ENCODE data around the gene TUT4.

TUT4 gene

DNA sequence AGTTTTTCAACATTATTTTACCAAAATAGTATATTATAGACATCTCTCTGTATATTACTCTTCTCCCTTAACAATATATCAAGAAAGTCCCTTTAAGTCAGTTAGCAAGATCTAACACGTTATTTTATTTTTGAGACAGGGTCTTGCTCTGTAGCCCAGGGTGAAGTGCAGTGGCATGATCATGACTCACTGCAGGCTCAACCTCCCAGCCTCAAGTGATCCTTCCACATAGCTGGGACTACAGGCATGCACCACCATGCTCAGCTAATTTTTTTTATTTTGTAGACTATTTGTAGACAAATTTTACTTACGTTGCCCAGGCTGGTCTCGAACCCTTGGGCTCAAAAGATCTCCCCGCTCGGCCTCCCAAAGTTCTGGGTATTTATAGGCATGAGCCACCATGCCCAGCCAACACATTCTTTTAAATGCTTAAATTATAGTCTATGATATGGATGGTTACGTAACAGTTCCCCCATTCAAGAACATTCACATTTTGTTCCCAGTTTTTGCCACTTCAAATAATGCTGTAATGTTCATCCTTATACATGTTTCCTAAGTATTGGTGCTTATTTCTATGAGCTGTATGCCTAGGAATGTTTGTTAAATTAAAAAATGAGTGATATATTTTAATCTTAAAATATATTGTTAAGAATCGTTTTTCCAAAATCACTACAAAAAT, 70.4 kb downstream of the TUT4 start:
- Histone ChIP-seq H3K4me3 (ENCODE audit: low read depth, low read length, poor library complexity, severe bottlenecking) (no peak overlapping the region), H3K4me2 (ENCODE audit: low read length) (no peak overlapping the region), H3K9ac (ENCODE audit: low read length) (no peak overlapping the region), H3K9me2 (ENCODE audit: low read depth, low read length) (no peaks in the 10 kb centered on the region), H3F3A (ENCODE audit: insufficient read depth, low read length) (no peaks in the 10 kb centered on the region), H3K27me3 (ENCODE audit: insufficient read depth, low read length) (no peaks in the 10 kb centered on the region), H3K36me3 (ENCODE audit: insufficient read depth, low read length) (peaks cover 45% of the 10 kb centered on the region), H3K9me3 (ENCODE audit: low read length) (no peaks in the 10 kb centered on the region), H3K79me2 (ENCODE audit: insufficient read depth, low read length) (no peaks in the 10 kb centered on the region), H3K4me1 (ENCODE audit: insufficient read depth, low read length, severe bottlenecking) (no peaks in the 10 kb centered on the region), H3K27ac (ENCODE audit: low read depth, low read length, poor library complexity, severe bottlenecking) (no peak overlapping the region), H2AFZ (ENCODE audit: low read length) (no peak overlapping the region), H4K20me1 (ENCODE audit: insufficient read depth, low read length) (no peaks in the 10 kb centered on the region)
- TF ChIP-seq, protein P1, sequence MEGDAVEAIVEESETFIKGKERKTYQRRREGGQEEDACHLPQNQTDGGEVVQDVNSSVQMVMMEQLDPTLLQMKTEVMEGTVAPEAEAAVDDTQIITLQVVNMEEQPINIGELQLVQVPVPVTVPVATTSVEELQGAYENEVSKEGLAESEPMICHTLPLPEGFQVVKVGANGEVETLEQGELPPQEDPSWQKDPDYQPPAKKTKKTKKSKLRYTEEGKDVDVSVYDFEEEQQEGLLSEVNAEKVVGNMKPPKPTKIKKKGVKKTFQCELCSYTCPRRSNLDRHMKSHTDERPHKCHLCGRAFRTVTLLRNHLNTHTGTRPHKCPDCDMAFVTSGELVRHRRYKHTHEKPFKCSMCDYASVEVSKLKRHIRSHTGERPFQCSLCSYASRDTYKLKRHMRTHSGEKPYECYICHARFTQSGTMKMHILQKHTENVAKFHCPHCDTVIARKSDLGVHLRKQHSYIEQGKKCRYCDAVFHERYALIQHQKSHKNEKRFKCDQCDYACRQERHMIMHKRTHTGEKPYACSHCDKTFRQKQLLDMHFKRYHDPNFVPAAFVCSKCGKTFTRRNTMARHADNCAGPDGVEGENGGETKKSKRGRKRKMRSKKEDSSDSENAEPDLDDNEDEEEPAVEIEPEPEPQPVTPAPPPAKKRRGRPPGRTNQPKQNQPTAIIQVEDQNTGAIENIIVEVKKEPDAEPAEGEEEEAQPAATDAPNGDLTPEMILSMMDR (IDR thresholded peaks at IDR 0.05; ENCODE audit: low read length) = no peak
- no peak for TF ChIP-seq EZH2 (IDR thresholded peaks at IDR 0.05; ENCODE audit: borderline replicate concordance, low read length)

DNA sequence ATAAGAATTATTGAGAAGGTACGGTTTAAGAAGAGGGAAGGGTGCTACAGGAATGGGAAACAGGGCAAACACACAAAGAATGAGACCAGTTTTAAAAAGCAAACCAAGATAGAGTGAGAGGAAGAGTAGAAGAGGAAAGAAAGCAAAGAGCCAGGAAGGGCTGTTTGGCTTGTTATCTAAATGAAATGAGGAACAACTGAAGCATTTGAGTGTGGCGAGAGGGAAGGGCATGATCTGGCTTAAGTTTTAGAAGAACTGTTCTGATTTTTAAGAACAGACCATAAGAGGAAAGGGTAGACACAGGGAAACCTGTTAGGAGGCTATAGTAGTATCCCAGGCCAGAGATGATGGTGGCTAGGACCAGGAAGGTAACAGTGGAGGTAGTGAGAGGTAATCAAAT, 73.8 kb downstream of the TUT4 start:
- Histone ChIP-seq H3K4me2 (ENCODE audit: low read length) (no peak overlapping the region), H3K9me3 (ENCODE audit: low read length) (no peaks in the 10 kb centered on the region), H2AFZ (ENCODE audit: low read length) (no peak overlapping the region), H3K36me3 (ENCODE audit: insufficient read depth, low read length) (peaks cover 50% of the 10 kb centered on the region), H3K4me3 (ENCODE audit: low read depth, low read length, poor library complexity, severe bottlenecking) (no peak overlapping the region), H4K20me1 (ENCODE audit: insufficient read depth, low read length) (no peaks in the 10 kb centered on the region), H3K27me3 (ENCODE audit: insufficient read depth, low read length) (no peaks in the 10 kb centered on the region), H3K9ac (ENCODE audit: low read length) (no peak overlapping the region), H3K79me2 (ENCODE audit: insufficient read depth, low read length) (no peaks in the 10 kb centered on the region), H3K27ac (ENCODE audit: low read depth, low read length, poor library complexity, severe bottlenecking) (no peak overlapping the region), H3K4me1 (ENCODE audit: insufficient read depth, low read length, severe bottlenecking) (no peaks in the 10 kb centered on the region), H3F3A (ENCODE audit: insufficient read depth, low read length) (no peaks in the 10 kb centered on the region), H3K9me2 (ENCODE audit: low read depth, low read length) (no peaks in the 10 kb centered on the region)
- TF ChIP-seq EZH2 (IDR thresholded peaks at IDR 0.05; ENCODE audit: borderline replicate concordance, low read length) = no peak
- TF ChIP-seq, protein P1 (IDR thresholded peaks at IDR 0.05; ENCODE audit: low read length) = no peak

DNA sequence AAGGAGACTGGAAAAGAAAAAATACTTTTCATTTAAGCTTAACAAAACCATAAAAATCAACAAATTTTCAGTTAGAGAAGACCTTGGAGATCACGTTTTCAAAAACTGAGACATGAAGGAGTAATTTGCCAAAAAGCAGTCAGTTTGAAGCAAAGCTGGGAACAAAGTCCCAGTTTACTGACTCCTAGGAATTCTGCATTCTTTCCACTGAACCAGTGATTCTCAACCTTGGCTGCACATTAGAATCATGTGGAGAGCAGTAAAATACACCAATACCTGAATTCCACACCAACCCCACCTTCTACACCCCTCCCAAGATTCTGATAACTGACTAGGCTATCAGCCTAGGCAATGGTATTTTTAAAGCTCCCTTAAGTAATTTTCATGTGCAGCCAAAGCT, 75.0 kb downstream of the TUT4 start:
- H3K79me2 ChIP-seq (ENCODE audit: insufficient read depth, low read length) = no peaks in the 10 kb centered on the region
- H3F3A ChIP-seq (ENCODE audit: insufficient read depth, low read length) = no peaks in the 10 kb centered on the region
- no peak overlapping the region for H2AFZ ChIP-seq (ENCODE audit: low read length)
- no peak overlapping the region for H3K9ac ChIP-seq (ENCODE audit: low read length)
- TF ChIP-seq, protein P1 (IDR thresholded peaks at IDR 0.05; ENCODE audit: low read length) = no peak
- TF ChIP-seq EZH2 (IDR thresholded peaks at IDR 0.05; ENCODE audit: borderline replicate concordance, low read length) = no peak
- H3K9me3 ChIP-seq (ENCODE audit: low read length) = no peaks in the 10 kb centered on the region
- no peaks in the 10 kb centered on the region for H4K20me1 ChIP-seq (ENCODE audit: insufficient read depth, low read length)
- no peaks in the 10 kb centered on the region for H3K27me3 ChIP-seq (ENCODE audit: insufficient read depth, low read length)
- H3K4me3 ChIP-seq (ENCODE audit: low read depth, low read length, poor library complexity, severe bottlenecking) = no peak overlapping the region
- H3K4me2 ChIP-seq (ENCODE audit: low read length) = no peak overlapping the region
- peaks cover 57% of the 10 kb centered on the region for H3K36me3 ChIP-seq (ENCODE audit: insufficient read depth, low read length)
- no peak overlapping the region for H3K27ac ChIP-seq (ENCODE audit: low read depth, low read length, poor library complexity, severe bottlenecking)
- no peaks in the 10 kb centered on the region for H3K4me1 ChIP-seq (ENCODE audit: insufficient read depth, low read length, severe bottlenecking)
- H3K9me2 ChIP-seq (ENCODE audit: low read depth, low read length) = no peaks in the 10 kb centered on the region
